HS-27A (cell line): Measurements from ENCODE around the gene IL1RAPL1.
"Not testable (repeated sequence)": the region's sequence is repeated elsewhere in the genome, so short reads cannot be mapped to it uniquely, and the experiment has no call there.

Experiments used
- DNase-seq: peaks from one replicate; pipeline ENCODE4 v3.0.0-alpha.2; 2012; ENCODE audit warnings: low read depth, missing footprints

The IL1RAPL1 gene

DNA sequence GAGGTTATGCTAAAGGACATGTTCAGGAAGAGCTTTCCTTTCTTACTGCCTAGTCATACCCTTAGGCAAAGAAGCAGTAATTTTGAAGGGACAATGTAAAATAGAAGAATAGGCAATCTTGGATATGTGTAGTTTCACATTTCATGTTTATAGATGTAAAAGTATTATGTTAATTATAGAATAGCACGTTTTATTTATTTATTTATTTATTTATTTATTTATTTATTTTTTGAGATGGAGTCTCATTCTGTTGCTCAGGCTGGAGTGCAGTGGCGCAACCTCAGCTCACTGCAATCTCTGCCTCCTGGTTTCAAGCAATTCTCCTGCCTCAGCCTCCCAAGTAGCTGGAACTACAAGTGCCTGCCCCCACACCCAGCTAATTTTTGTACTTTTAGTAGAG is 535.6 kb downstream of the IL1RAPL1 start:
- not testable (repeated sequence) for DNase-seq

DNA sequence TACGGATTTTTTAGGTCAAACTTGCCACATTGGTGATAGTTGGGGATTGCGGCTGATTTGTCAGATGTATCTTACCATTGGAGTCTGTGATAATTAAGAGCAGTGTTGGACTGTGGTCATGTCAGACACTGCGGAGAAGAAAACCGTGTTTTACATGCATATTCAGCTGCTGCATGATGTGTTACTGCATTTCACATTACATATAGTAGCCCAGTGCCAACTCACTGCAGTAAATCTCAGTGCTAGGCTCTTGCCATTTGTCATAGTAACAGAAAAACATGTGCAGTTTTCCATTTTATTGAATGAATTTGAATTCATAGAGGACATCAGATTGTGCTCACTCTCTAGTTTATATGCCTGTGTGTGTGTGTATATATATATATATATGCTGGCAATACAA is 543.7 kb downstream of the IL1RAPL1 start:
- no peak for DNase-seq

DNA sequence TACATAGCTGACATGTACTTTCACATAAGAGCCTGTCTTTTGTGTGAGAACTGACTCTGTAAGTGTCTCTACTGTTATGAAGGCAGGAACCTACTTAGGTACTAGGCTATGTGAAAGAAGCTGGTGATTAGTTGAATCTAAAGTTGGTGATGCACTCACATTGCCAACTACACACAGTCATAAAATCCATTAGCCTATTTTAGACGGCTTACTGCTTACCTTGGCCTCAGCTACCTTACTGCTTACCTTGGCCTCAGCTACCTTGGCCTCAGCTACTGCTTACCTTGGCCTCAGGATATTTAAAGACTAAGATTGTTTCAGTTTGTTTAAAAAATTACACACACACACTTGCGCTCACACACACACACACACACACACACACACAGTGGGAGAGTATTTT is 549.7 kb downstream of the IL1RAPL1 start:
- no peak for DNase-seq

DNA sequence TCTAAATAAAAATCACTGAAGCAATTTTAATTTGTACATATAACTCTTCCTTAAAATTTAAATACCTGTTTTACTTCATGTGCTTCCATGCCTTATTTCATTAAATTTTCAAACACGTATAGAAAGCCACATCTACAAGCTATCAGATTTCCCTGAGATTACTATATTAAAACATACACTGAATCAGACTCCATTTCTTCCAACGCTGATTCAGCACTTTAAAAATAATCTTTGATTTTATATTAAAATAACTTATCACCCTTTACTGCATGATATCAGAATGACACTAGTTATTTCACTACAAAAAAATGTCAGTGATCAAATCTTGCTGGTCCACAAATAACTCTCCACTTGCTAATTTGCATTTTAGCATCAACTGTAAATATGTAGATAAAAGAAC is 550.8 kb downstream of the IL1RAPL1 start:
- no peak for DNase-seq

DNA sequence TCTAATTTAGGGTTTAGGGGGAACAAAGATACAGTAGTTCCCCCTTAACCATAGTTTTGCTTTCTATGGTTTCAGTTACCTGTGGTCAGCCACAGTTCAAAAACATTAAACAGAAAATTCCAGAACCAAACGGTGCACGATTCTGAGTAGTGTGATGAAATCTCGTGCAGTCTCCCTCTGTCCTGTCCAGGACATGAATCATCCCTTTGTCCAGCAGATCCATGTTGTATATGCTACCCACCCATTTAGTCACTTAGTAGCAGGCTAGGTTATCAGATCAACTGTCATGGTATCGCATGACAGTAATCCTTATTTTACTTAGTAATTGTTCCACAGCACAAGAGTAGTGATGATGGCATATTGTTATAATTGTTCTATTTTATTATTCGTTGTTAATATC is 556.1 kb downstream of the IL1RAPL1 start:
- DNase-seq, result no peak

DNA sequence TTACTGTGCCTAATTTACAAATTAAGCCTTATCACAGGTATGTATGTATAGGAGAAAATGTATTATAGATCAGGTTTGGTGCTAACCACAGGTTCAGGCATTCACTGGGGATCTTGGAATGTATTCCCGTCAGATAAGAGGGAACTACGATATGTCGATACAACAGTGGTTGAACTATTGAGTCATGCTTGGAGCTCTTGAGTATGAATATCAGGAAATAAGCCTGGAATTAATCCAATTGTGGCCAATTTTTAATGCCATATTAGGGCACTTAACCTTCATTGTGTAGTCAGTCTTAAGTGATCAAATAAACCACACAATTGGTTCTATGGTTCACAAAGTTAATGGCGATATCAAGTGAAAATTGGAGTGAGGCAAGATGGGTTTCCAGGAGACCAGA is 556.5 kb downstream of the IL1RAPL1 start:
- no peak for DNase-seq

DNA sequence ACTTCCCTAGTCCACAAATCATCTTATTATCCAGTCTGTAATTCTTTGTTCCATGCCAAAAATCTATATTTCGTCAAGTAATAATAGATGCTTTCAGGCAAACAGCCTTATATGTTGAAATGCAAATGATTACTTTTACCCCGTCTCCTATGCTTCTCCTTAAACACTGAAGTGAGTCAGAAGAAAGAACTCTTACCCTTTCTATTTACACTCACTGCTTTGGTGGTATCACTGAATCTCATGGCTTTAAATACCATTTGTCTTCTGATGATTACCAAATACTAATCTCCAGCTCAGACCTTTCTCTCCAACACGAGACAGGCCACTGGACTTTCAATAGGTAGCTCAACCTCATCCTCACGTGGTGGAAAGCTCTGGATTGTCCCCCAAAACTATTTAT is 558.1 kb downstream of the IL1RAPL1 start:
- DNase-seq, result no peak

DNA sequence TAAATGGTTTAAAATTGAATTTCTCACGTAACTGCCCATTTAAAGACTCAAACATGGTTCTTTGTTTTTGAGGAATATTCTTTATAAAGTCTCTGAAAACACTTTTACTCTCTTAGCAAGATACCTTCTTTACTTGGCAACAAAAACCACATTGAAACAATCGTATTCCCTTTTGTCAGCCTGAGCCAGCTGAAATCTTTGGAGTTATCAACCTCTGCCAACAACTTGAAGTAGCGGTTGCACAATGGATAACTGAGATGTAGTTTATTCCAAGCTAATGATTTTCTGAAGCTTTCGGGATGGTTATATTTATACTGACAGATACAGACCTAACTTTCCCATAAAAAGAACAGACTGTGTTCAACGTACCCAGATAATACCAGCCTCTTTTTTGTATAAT is 561.3 kb downstream of the IL1RAPL1 start:
- DNase-seq, result no peak

DNA sequence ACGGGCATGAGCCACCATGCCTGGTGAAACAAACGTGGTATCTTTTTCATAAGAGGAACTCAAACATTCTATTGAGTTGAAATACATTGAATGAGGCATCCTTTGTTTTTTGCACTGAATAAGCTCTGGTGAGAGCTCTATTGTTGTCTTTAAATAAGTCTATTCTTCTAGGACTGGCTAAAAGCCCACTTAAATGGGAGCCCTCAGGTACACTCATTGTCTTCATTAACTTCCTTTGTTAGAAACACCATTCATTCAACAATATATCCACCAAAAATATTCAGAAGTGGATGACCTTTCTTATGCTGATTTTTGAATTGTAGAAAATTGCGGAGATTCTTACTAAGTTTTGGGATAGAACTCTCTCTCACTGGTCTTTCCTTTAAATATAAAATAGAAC is 568.0 kb downstream of the IL1RAPL1 start:
- no peak for DNase-seq

DNA sequence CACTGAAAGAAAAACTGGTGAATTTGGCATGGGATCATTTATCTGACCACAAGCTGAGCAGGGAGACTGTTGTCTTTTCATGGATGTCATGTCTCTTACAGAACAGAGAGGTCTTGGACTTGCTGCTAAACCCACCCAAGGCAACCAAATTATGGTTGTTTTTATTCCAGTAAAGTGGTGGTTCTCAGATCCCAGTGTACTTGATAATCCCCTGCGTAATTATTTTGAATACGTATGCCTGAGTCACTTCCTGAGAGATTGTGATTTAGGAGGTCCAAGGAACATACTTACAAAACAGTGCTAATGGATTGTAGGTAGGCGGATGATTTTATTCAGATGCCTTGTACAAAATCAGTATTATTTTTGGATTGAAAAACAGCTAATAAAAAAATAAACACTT is 585.6 kb downstream of the IL1RAPL1 start:
- DNase-seq, result no peak

DNA sequence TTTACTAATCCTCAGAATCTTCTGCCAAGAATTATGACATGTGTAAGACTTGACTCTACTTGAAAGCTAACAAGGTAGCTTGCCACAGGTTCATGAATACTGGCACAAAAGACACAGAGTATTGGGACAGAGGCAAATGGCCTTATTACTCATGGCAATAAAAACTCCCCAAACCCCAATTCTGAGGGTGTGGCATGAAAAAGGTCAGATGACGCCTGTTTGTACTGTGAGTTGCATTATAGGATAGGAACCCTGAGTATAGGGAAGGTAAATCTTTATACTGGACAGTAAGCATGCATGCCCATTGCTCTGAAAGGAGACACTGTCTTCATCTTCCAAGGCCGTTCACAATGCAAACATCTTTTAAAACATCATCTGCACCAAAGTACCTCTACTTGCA is 600.0 kb downstream of the IL1RAPL1 start:
- no peak for DNase-seq

DNA sequence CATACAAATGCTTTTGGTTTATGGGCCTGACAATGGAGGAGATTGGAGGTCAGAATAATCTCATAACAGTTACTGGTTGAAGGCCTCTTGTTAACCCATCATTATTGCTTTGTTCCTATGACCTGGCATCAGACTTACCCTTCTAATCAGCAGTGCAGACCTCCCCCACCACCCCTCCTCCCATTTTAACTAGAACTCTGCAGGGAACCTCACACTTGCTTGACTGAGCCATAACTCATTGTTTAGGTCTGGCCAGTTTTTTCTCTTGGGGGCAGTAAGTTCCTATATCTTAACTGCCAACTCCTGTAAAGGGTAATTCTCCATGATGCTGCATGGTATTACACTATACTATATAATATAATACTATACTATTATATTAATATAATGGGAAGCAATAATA is 609.3 kb downstream of the IL1RAPL1 start:
- no peak for DNase-seq

DNA sequence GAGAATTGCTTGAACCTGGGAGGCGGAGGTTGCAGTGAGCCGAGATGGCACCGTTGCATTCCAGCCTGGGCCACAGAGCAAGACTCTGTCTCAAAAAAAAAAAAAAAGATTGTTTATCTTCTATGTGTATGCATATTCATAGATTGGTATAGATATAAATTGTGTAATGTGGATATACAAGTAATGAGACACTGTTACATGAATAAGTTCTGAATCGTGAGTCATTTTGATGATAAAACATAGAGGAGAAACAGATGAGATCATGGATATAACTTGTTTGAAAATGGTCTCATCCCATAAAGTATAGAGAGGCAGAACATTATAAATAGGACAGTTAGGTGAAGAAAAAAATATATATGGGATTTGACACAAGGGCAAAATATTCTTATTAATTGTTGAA is 628.0 kb downstream of the IL1RAPL1 start:
- no peak for DNase-seq

DNA sequence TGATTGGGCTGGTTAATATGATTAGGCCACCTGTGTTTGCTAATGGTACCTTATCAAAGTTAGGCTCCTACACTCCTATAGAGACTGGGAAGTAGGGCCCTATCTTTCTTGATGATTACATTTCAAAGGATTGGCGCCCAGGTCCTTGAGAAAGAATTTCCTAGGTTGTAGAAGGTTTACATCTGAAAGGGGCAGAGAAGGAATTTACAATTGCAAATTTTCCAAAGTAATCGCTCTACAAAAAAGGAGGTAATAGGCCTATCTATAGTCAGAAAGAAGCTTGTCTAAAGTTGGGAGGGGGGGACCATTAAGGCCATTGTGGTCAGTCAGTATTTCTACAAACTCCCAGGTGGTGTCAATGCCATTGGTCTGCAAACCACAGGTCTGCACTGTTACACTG is 638.4 kb downstream of the IL1RAPL1 start:
- no peak for DNase-seq

DNA sequence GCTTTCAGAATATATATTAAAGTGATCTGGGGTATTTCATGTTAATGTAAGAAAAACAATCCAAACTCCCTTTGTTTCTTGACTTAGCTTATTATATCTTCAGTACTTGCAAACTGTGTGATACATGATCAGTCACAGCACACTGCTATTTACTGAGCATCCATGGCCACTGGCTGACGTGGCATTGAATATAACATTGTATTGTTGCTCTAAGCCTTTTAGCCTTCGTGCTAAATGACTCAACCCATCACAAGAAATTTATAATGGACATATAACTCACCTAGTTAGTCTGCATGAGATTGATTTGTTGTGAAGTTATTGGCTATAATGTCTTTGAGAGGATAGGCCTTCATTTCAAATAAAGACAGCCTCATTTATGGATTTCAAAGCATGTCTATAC is 642.6 kb downstream of the IL1RAPL1 start:
- no peak for DNase-seq

DNA sequence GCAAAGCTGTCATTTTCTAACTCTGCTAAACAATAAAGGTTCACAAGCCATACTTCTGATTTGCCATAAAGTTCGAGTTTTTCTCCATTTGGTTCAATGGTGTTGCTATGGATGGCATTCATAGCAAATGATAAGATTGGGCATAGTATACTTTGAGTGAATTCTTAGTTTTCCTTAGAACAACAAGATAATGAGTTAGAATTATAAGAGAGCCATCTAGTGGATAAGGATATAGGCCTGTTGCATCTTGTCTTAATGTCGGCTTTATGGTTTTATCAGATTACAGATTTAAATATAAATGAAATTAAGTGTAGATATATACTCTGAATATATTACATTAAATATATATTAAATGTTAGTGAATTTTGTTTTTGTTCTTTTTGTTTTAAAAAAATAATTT is 644.6 kb downstream of the IL1RAPL1 start:
- DNase-seq, result no peak

DNA sequence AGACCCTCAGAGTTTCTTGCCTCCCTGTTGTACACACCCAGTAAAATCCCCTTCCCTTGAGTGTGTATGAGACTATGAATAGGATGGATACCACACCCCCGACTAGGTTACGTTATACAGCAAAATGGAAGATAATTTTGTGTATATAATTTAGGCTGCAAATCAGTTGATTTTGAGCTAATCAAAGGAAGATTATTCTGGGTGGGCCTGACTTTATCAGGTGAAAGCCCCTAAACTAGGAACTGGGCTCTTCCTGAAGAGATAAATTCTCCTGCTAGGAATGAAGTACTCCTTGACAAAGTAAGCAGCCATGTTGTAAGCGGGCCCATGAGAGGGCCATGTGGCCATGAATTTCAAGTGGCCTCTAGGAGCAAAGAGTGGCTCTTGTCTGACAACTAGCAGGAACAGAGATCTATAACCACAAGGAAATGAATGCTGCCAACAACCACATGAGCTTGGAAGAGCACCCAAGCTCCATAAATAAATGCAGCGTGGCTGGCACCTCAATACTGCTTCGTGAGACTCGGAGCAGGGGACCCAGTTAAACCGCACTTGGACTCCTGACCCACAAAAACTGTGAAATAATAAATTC is 646.4 kb downstream of the IL1RAPL1 start:
- no peak for DNase-seq

DNA sequence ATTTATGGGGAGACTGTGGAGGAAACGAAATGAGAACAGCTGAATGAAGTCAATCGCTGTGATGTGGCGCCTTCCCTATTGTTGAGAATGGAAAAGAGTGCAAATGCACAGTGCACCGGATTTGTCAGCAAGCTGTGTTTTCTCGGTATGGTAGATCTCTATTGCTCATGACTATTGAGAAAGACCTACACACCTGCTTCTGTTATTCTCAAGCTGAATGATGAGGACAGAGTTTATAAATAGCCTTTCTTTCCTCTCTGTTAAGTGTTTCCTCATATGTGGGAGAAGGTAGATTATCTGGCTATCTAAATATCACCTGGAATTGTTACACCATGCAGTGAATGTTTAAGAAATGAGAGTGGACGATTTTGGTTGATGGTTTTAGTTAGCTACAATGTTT is 650.7 kb downstream of the IL1RAPL1 start:
- DNase-seq, result no peak

DNA sequence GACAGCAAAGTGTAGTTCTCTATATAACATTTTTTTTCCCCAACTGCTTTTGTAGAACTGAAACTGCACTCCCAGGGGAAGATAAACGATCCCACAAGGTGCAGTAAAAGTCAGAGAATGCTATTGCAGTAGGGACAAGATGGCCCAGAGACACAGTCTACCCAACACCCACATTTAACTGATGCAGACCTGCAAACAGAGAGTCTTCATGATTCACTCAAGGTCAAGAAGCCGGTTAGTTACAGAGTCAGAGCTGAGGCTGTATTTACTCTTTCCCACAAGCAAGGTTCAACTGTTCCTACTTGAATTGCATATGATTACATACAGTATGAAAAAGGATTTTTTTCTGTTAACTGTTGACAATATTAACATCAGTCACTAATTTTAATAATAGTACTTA is 654.6 kb downstream of the IL1RAPL1 start:
- no peak for DNase-seq

DNA sequence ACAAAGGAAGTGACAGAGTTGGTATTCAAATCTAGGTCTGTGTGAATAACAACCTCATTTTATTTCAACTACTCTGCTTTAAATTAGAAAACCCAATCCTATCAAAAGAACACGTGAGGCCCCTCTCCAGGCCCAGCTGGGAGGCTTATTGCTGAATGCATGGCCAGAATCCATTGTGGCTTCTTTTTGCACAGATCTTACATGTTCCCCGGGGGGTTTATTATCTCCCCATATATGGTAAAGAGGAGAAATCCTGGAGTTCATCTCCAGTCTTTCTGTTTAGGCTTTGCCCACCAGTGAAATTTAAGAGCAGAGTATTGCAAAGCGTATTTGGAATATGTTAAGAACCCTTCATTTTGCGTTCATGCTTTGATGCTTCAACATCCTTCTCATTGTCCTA is 655.6 kb downstream of the IL1RAPL1 start:
- DNase-seq, result no peak

DNA sequence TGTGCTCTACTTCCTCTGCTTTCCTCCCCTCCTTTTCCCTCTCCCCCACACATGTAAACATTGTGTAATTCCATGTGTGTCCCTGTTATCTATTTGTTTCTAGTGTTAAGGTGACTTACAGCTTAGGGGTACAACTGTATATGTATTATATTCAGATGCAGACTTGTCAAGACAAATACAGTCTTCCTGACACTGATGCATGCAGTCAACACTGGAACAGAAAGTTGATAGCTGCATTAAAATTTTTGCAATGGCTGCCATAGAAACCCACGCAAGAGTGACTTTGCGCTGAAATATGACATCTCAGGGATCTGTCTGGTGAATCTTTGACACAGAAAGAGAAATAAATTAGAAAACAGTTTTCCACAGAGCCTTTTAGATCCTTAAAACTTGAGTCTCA is 656.7 kb downstream of the IL1RAPL1 start:
- no peak for DNase-seq

DNA sequence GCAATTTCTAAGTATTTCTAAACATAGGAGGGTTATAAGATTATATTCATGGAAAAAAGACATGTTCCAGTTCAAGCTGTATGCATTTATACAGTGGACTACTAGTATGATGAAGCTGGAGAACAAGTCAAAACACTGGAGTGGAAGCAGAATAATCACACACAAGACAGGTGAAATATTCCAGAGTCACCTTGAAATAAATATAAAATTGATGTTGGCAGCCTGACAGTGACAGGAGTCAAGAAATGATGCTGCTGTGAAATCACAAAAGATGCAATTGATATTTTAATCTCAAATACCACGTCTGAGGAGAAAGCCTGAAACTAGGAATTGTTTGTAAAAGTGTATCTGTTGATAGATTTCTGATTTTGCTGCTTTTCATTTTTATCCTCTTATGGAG is 667.3 kb downstream of the IL1RAPL1 start:
- DNase-seq, result no peak

DNA sequence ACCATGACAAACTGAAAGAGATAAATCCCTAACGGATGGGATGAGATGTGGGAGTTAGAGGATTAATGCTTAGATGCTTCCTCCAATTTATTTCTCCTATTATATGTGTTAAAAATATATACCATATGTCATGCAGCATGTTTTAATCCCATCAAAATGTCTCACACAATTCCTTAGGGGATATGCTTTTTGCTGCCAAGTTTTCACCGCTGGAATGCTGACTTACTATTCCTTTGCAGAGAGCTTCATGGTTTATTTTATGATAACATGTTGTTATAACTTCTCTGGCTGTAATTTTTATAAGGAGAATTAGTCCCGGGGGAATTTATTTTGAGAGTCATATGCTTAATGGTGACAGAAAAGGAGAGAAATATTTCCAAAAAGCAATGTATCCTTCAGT is 670.3 kb downstream of the IL1RAPL1 start:
- DNase-seq, result no peak

DNA sequence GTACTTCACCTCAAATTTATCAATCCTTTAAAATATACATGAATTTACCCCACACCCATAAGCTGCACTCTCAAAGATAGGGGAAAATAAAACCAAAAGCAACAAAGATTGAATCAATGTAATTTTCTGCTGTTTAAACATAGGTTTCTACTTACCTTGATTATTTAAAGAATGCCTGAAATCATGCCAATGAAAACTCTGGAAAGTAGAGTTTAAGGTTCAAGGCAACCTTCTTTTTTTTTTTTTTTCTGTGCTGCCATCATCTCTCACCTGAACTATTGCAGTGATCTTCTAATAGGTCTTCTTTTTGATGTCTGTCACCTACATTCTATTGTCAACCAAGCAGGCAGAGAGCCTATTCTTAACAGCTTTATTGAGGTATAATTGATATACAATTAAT is 682.1 kb downstream of the IL1RAPL1 start:
- no peak for DNase-seq

DNA sequence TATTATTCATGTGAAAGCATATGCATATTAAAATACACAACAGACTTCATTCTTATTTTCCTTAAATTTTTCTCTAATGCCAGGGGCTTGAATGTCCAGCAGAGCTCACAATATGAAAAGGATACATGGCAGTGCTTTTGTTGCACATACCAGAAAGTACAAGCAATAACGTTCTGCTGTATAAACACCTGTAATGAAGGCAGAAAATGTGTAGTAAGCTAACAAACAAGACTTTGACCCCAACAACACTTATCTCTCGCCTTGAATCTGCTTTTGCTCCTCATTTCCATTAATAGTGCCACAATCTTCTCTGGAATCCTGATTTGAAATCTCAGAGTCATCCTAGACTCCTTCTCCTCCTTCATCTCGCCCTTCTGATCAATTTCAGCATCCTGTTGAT is 687.3 kb downstream of the IL1RAPL1 start:
- DNase-seq, result no peak
